Mammary microvascular endothelial cell (primary cell): ENCODE results near the gene PLXNB1. TPM values are rescaled to one million over a fixed set of nuclear protein-coding genes. Genes with fewer than 3 reads are reported as not detected.

Experiments used
- total RNA-seq: library from RNA; depleted of rRNA; stranded (reverse); fragments of >200 nt; gene quantifications from 2 replicates; pipeline ENCODE4 v1.2.3, GENCODE V29; 2015

Gene PLXNB1
- 9.3 and 17.1 TPM in 2 replicates for total RNA-seq

GRCh38 chr3:48429960-48430707 lies at the start of gene PLXNB1:
Gene PLXNB1 (minus strand): TSS chr3:48430086. CDS start chr3:48424611, 5,475 bp downstream.

GRCh38 chr3:48446425-48447193 lies 16.7 kb upstream of the PLXNB1 start, which contains the start of gene ATRIP:
Gene ATRIP (plus strand): TSS chr3:48446737. CDS start chr3:48446846, 109 bp downstream.

GRCh38 chr3:48439820-48440589 lies 10.1 kb upstream of the PLXNB1 start, which contains the start of the genes CCDC51 and TMA7:
Gene CCDC51 (minus strand): TSS chr3:48440119. CDS start chr3:48435128, 4,991 bp downstream.
Gene TMA7 (plus strand): TSS chr3:48440257. CDS start chr3:48440297, 40 bp downstream.

GRCh38 chr3:48371651-48372376 lies 58.1 kb downstream of the PLXNB1 start, which contains the start of gene FBXW12:
Gene FBXW12 (plus strand): TSS chr3:48372219. CDS start chr3:48372768, 549 bp downstream.

Other genes with a start within 250 kb of the PLXNB1 start
- 22.5 and 23.1 TPM in 2 replicates for gene CDC25A, start 241.7 kb downstream of the PLXNB1 start, total RNA-seq
- not detected in 2 replicates for gene CAMP, start 206.6 kb downstream of the PLXNB1 start, total RNA-seq
- gene ZNF589, start 189.0 kb downstream of the PLXNB1 start, total RNA-seq = 2.8 and 3.7 TPM in 2 replicates
- gene NME6, start 128.7 kb downstream of the PLXNB1 start, total RNA-seq = 25.6 and 27.3 TPM in 2 replicates
- gene SPINK8, start 96.4 kb downstream of the PLXNB1 start, total RNA-seq = not detected in 2 replicates
- not detected in 2 replicates for gene FBXW12, start 57.9 kb downstream of the PLXNB1 start, total RNA-seq
- 18.2 and 20.7 TPM in 2 replicates for gene CCDC51, start 10.0 kb upstream of the PLXNB1 start, total RNA-seq
- gene TMA7, start 10.2 kb upstream of the PLXNB1 start, total RNA-seq = 536 and 642 TPM in 2 replicates
- 6.9 and 8.8 TPM in 2 replicates for gene ATRIP, start 16.7 kb upstream of the PLXNB1 start, total RNA-seq
- gene SHISA5, start 74.1 kb upstream of the PLXNB1 start, total RNA-seq = 334 and 357 TPM in 2 replicates
- 2.5 and 2.7 TPM in 2 replicates for gene PFKFB4, start 126.7 kb upstream of the PLXNB1 start, total RNA-seq
- 0.10 TPM in 1 of 2 replicates, not detected in the other for gene UCN2, start 133.7 kb upstream of the PLXNB1 start, total RNA-seq
- 0.13 and 0.15 TPM in 2 replicates for gene COL7A1, start 165.2 kb upstream of the PLXNB1 start, total RNA-seq
- 294 and 341 TPM in 2 replicates for gene UQCRC1, start 179.6 kb upstream of the PLXNB1 start, total RNA-seq
- not detected in 2 replicates for gene TMEM89, start 191.7 kb upstream of the PLXNB1 start, total RNA-seq
- gene SLC26A6, start 205.4 kb upstream of the PLXNB1 start, total RNA-seq = 15.7 and 24.5 TPM in 2 replicates
- gene CELSR3, start 232.8 kb upstream of the PLXNB1 start, total RNA-seq = 0.39 and 0.73 TPM in 2 replicates